Measurements from ENCODE around the gene PTPRM. TPM values are rescaled to one million over a fixed set of nuclear protein-coding genes. Genes with fewer than 3 reads are reported as not detected.

Gene PTPRM
- total RNA-seq, 2 donors from 2014 or later: 12.3 to 15.9 TPM

GRCh38 chr18:7682321-7682720 lies 115.2 kb downstream of the PTPRM start:
- DNase-seq: no peak
- no peak for ATAC-seq
- intact Hi-C loops (cut with DNase I, micrococcal nuclease): no loop called here

DNA sequence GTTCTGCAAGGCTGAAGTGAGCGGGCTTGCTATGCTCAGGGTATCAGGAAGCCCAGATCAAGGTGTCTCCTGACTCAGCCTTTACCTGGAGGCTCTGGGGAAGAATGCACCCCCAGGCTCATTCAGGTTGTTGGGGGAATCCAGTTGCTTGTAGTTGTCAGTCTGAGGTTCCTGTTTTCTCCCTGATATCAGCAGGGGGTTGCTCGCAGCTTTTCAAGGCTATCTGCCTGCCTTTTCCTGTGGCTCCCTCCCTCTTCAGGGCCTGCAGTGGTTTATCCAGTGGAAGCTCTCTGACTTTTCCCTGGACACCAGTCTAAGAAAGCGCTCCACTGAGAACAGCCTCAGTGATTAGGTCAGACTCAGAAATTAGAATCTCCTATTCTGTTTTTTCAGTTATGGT lies 116.6 kb downstream of the PTPRM start:
- intact Hi-C loops (cut with DNase I, micrococcal nuclease): no loop called here
- DNase-seq: no peak
- no peak for ATAC-seq

GRCh38 chr18:7684357-7684756 lies 117.2 kb downstream of the PTPRM start:
- intact Hi-C loops (cut with DNase I, micrococcal nuclease): no loop called here
- no peak for ATAC-seq
- no peak for DNase-seq

GRCh38 chr18:7684966-7685365 lies 117.8 kb downstream of the PTPRM start:
- DNase-seq: no peak
- ATAC-seq: no peak
- intact Hi-C loops (cut with DNase I, micrococcal nuclease): no loop called here

DNA sequence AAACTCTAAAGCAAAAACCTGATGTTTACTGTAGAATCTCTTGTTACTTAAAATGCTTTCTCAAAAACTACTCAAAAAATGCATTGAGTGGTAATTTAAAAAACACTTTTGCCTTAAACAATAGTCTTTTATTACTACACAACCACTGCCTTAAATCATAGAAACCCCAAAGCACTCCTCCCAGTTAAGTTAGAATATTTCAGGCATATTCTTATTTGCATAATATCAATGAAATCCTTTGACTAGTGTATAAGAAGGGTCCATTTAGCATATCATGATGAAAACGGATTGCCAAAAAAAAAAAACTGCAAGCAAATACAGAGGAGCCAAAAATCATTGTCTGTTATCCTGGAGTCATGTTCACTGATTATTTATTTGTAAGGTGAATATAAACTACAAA lies 119.2 kb downstream of the PTPRM start:
- DNase-seq (no peak), ATAC-seq (no peak)
- intact Hi-C loops (cut with DNase I, micrococcal nuclease): no loop called here

- ATAC-seq (no peak), DNase-seq (no peak)
- intact Hi-C loops (cut with DNase I, micrococcal nuclease): no loop called here
Measured at GRCh38 chr18:7688580-7688979, 121.5 kb downstream of the PTPRM start.

GRCh38 chr18:7691206-7691605 lies 124.1 kb downstream of the PTPRM start:
- no peak for ATAC-seq
- no peak for DNase-seq
- intact Hi-C loops (cut with DNase I, micrococcal nuclease): no loop called here

DNA sequence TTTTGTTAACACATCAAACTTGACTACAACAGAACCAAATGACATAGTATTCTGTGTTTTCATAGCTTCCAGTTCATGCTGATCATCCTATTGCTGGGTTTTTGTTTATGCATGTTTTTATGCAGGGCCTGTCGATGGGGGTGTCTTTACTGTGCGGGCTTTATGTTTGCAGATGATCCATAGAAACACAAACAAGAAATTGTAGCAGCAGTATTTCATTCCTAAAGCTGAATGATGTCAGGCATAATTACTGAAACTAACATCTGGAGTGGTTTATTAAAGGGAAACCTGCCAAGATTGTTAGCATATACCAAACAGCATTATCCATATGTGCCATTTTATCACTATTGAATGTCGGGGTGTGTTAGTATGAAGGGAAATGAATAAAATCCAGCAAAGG lies 129.7 kb downstream of the PTPRM start:
- ATAC-seq (no peak), DNase-seq (no peak)
- intact Hi-C loops (cut with DNase I, micrococcal nuclease): no loop called here

DNA sequence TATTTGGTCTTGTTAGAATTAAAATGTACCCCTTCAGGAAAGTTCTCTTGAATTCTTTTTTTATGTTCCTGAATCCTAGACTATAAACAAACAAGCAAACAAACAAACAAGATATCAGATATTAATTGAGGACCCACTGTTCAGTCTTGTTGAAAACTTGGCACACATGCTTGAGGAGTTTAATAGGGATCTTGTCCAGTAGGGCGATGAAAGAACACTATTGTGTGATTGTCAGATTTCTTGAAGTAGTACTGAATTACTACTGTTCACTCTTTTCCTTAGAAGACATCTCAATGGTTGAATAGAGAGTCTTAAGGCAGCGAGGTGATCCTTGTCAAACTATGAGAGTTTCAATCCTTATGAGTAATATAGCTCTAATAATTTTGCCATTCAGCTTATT lies 130.2 kb downstream of the PTPRM start:
- DNase-seq (no peak), ATAC-seq (no peak)
- intact Hi-C loops (cut with DNase I, micrococcal nuclease): no loop called here

GRCh38 chr18:7711495-7711894 lies 144.4 kb downstream of the PTPRM start:
- intact Hi-C loops (cut with DNase I, micrococcal nuclease): no loop called here
- ATAC-seq (no peak), DNase-seq (no peak)

DNA sequence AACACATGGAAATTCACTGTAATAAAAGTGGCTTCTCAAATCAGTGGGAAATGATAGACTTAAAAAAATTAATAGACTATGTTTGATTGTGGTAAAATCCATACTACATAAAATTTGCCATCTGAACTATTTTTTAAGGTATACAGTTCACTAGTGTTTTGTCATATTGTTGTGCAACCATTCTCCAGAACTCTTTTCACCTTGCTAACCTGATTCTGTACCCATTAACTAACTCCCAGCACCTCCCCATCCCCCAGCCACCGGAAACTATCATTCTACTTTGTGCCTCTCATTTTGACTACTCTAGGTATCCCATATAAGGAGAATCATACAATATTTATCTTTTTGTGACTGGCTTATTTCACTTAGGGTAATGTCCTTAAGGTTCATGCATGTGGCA lies 153.3 kb downstream of the PTPRM start:
- no peak for ATAC-seq
- no peak for DNase-seq
- intact Hi-C loops (cut with DNase I, micrococcal nuclease): no loop called here

DNA sequence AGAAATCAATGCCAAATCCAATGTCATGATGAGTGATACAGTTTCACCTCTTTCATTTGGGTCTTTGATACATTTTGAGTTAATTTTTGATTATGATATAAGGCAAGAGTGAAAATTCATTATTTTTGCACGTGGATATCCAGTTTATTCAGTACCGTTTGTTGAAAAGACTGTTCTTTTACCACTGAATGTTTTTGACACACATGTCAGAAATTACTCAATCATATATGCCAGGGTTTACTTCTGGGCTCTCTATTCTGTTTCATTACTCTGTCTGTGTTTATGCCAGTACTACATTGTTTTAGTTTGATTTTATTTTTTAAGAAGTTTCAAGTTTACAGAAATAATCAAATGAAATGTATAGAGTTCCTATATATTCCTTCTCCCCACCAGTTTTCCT lies 154.4 kb downstream of the PTPRM start:
- DNase-seq: no peak
- no peak for ATAC-seq
- intact Hi-C loops (cut with DNase I, micrococcal nuclease): no loop called here

- ATAC-seq (no peak), DNase-seq (no peak)
- intact Hi-C loops (cut with DNase I, micrococcal nuclease): no loop called here
Measured at GRCh38 chr18:7722955-7723354, 155.8 kb downstream of the PTPRM start.

- DNase-seq: no peak
- intact Hi-C loops (cut with DNase I, micrococcal nuclease): no loop called here
- no peak for ATAC-seq
Measured at GRCh38 chr18:7723558-7723957, 156.4 kb downstream of the PTPRM start.

DNA sequence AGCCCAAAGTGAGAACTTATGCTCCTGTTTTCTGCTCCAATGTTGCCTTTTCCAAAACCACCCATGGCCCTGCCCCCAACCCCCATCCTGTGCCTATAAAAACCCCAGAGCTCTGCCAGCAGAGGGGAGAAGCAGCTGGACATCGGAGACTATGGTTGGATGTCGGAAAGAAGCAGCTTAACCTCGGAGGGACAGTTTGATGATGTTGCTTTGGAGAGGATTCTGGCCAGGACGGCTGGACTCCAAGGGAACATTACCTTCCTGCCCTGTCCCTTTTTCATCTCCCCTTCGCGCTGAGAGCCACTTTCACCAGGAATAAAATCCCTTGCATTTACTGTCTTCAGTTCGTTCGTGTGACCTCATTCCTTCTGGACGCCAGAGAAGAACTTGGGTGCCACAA lies 158.4 kb downstream of the PTPRM start:
- ATAC-seq (no peak), DNase-seq (no peak)
- intact Hi-C loops (cut with DNase I, micrococcal nuclease): no loop called here

- DNase-seq: no peak
- ATAC-seq: no peak
- intact Hi-C loops (cut with DNase I, micrococcal nuclease): no loop called here
Measured at GRCh38 chr18:7725897-7726296, 158.8 kb downstream of the PTPRM start.

- intact Hi-C loops (cut with DNase I, micrococcal nuclease): no loop called here
Measured at GRCh38 chr18:7726522-7726921, 159.4 kb downstream of the PTPRM start.

GRCh38 chr18:7727361-7728076 lies 160.4 kb downstream of the PTPRM start:
- DNase-seq: no peak
- intact Hi-C loops (cut with DNase I, micrococcal nuclease): no loop called here
- ATAC-seq: no peak

More at GRCh38 chr18:7726522-7726921, 159.4 kb downstream of the PTPRM start:
- DNase-seq (no peak), ATAC-seq (no peak)

GRCh38 chr18:7728297-7728696 lies 161.2 kb downstream of the PTPRM start:
- intact Hi-C loops (cut with DNase I, micrococcal nuclease): no loop called here
- ATAC-seq: no peak
- no peak for DNase-seq

DNA sequence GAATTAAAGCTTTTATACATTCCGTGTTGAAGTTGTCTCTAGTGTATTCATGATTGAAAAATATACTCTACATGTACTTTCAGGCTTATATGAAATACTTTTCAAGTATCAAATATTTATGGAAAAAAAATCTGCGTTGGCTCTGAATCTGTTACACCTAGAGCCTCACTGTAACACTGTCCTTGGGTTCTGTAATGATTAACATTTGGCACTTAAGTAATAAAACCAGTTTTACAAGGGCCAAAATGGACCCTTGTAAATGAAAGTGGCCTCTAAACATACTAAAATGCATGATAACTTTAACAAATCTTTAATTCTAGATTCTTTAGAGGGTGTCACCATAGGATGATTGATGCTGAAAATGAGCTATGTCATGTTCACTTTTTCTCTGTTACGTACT lies 162.8 kb downstream of the PTPRM start:
- intact Hi-C loops (cut with DNase I, micrococcal nuclease): no loop called here
- ATAC-seq (peak; percentile 74), DNase-seq (no peak)

GRCh38 chr18:7730682-7731081 lies 163.6 kb downstream of the PTPRM start:
- intact Hi-C loops (cut with DNase I, micrococcal nuclease): no loop called here
- DNase-seq (no peak), ATAC-seq (no peak)
